ENCODE results near the gene KDM8. TPM values are rescaled to one million over a fixed set of nuclear protein-coding genes. Genes with fewer than 3 reads are reported as not detected.

KDM8 gene
- total and polyA plus RNA-seq, 2 experiments from 2014 or later, result 5.1 to 5.7 TPM

- Mint-ChIP-seq H3K4me3 (no peak overlapping the region), H3K4me1 (peaks cover 6% of the 10 kb centered on the region; the same call in 1 of the 3 replicates), H3K27me3 (ENCODE audit: insufficient read depth, low read depth, poor library complexity) (peaks cover 3% of the 10 kb centered on the region), H3K27ac (no peak overlapping the region), H3K36me3 (ENCODE audit: low read depth) (no peaks in the 10 kb centered on the region), H3K9me3 (peaks cover 7% of the 10 kb centered on the region; the same call in 2 of the 3 replicates)
- Histone ChIP-seq H3K36me3 (ENCODE audit: insufficient read depth) (no peaks in the 10 kb centered on the region), H3K4me2 (no peak overlapping the region), H4K20me1 (replicated peaks; ENCODE audit: insufficient read depth) (no peaks in the 10 kb centered on the region), H3K79me2 (replicated peaks; ENCODE audit: insufficient read depth) (no peaks in the 10 kb centered on the region), H3K4me3 (no peak overlapping the region), H3K9me2 (ENCODE audit: insufficient read depth) (no peaks in the 10 kb centered on the region), H3F3A (replicated peaks; ENCODE audit: low read depth) (no peaks in the 10 kb centered on the region), H3K27me3 (ENCODE audit: insufficient read depth) (no peaks in the 10 kb centered on the region), H3K4me1 (ENCODE audit: insufficient read depth) (no peaks in the 10 kb centered on the region), H3K27ac (ENCODE audit: low read depth) (no peak overlapping the region), H2AFZ (no peak overlapping the region)
- no peak for DNase-seq (ENCODE audit: low spot score)
- no peak for TF ChIP-seq EZH2phosphoT487 (IDR thresholded peaks at IDR 0.05; ENCODE audit: unreplicated experiment)
- TF ChIP-seq POLR2AphosphoS5 (IDR thresholded peaks at IDR 0.05; ENCODE audit: low read depth), result no peak
- no peak for TF ChIP-seq JUNB (IDR thresholded peaks at IDR 0.05; ENCODE audit: unreplicated experiment)
- no peak for TF ChIP-seq NANOG (IDR thresholded peaks at IDR 0.05; ENCODE audit: borderline replicate concordance)
- no peak for TF ChIP-seq ZNF462 (CRISPR knock-in tag; IDR thresholded peaks at IDR 0.05)
- no peak for TF ChIP-seq CTCF (conservative IDR thresholded peaks at IDR 0.05; ENCODE audit: low read depth in 2 of 2)
- TF ChIP-seq STAT1 (IDR thresholded peaks at IDR 0.05; ENCODE audit: unreplicated experiment), result no peak
- TF ChIP-seq, protein P1, sequence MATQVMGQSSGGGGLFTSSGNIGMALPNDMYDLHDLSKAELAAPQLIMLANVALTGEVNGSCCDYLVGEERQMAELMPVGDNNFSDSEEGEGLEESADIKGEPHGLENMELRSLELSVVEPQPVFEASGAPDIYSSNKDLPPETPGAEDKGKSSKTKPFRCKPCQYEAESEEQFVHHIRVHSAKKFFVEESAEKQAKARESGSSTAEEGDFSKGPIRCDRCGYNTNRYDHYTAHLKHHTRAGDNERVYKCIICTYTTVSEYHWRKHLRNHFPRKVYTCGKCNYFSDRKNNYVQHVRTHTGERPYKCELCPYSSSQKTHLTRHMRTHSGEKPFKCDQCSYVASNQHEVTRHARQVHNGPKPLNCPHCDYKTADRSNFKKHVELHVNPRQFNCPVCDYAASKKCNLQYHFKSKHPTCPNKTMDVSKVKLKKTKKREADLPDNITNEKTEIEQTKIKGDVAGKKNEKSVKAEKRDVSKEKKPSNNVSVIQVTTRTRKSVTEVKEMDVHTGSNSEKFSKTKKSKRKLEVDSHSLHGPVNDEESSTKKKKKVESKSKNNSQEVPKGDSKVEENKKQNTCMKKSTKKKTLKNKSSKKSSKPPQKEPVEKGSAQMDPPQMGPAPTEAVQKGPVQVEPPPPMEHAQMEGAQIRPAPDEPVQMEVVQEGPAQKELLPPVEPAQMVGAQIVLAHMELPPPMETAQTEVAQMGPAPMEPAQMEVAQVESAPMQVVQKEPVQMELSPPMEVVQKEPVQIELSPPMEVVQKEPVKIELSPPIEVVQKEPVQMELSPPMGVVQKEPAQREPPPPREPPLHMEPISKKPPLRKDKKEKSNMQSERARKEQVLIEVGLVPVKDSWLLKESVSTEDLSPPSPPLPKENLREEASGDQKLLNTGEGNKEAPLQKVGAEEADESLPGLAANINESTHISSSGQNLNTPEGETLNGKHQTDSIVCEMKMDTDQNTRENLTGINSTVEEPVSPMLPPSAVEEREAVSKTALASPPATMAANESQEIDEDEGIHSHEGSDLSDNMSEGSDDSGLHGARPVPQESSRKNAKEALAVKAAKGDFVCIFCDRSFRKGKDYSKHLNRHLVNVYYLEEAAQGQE (IDR thresholded peaks at IDR 0.05; ENCODE audit: unreplicated experiment), result no peak
- no peak for TF ChIP-seq ZNF114 (CRISPR knock-in tag; IDR thresholded peaks at IDR 0.05)
- TF ChIP-seq, protein P2, sequence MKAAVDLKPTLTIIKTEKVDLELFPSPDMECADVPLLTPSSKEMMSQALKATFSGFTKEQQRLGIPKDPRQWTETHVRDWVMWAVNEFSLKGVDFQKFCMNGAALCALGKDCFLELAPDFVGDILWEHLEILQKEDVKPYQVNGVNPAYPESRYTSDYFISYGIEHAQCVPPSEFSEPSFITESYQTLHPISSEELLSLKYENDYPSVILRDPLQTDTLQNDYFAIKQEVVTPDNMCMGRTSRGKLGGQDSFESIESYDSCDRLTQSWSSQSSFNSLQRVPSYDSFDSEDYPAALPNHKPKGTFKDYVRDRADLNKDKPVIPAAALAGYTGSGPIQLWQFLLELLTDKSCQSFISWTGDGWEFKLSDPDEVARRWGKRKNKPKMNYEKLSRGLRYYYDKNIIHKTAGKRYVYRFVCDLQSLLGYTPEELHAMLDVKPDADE (IDR thresholded peaks at IDR 0.05), result no peak
- TF ChIP-seq ZNF331 (CRISPR knock-in tag; IDR thresholded peaks at IDR 0.05; ENCODE audit: low read depth), result no peak
- no peak for TF ChIP-seq CREB1 (CRISPR knock-in tag; IDR thresholded peaks at IDR 0.05; ENCODE audit: low read depth)
- TF ChIP-seq EZH2 (IDR thresholded peaks at IDR 0.05; ENCODE audit: low read depth, unreplicated experiment), result no peak
- ATAC-seq, result no peak
Observed at GRCh38 chr16:27182906-27183405, 20.4 kb upstream of the KDM8 start.
